Neural progenitor cell (in vitro differentiated cells): ENCODE data around the gene ADCY3.

Experiments used
- EZH2phosphoT487 ChIP-seq: fragments of 200-600 bp; sonication (generic); IDR thresholded peaks from 2 replicates; pipeline ENCODE4 v1.6.1; 2017; ENCODE audit warnings: antibody characterized with exemption
- TF ChIP-seq, protein P1 (sequence below): fragments of 200-600 bp; sonication (generic); IDR thresholded peaks from 2 replicates; pipeline ENCODE4 v1.5.1; 2017; ENCODE audit warnings: antibody characterized with exemption, mild to moderate bottlenecking

DNA sequence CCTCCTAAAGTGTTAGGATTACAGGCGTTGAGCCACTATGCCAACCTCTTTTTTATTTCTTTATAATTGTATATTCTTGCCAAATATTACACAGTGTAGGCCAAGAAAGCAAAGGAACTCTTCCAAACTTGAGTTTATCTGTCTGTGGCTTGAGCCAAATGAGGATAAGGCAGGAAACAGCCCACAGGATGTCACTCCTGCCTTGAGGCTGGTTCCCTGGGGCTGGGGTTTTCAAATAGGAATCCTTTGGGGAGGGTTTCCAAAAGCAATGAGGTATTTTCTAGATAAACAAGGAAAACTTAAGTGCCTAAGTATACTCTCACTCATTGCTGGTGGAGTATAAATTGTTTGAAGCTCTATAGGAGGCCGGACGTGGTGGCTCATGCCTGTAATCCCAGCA, 56.4 kb downstream of the ADCY3 start:
- TF ChIP-seq, protein P1, sequence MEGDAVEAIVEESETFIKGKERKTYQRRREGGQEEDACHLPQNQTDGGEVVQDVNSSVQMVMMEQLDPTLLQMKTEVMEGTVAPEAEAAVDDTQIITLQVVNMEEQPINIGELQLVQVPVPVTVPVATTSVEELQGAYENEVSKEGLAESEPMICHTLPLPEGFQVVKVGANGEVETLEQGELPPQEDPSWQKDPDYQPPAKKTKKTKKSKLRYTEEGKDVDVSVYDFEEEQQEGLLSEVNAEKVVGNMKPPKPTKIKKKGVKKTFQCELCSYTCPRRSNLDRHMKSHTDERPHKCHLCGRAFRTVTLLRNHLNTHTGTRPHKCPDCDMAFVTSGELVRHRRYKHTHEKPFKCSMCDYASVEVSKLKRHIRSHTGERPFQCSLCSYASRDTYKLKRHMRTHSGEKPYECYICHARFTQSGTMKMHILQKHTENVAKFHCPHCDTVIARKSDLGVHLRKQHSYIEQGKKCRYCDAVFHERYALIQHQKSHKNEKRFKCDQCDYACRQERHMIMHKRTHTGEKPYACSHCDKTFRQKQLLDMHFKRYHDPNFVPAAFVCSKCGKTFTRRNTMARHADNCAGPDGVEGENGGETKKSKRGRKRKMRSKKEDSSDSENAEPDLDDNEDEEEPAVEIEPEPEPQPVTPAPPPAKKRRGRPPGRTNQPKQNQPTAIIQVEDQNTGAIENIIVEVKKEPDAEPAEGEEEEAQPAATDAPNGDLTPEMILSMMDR = no peak
- no peak for TF ChIP-seq EZH2phosphoT487
